ENCODE measurements around the gene AGPAT4. TPM values are rescaled to one million over a fixed set of nuclear protein-coding genes. Genes with fewer than 3 reads are reported as not detected.

Gene AGPAT4
- total RNA-seq, 2 experiments from 2014 or later, result 0.95 to 1.3 TPM

DNA sequence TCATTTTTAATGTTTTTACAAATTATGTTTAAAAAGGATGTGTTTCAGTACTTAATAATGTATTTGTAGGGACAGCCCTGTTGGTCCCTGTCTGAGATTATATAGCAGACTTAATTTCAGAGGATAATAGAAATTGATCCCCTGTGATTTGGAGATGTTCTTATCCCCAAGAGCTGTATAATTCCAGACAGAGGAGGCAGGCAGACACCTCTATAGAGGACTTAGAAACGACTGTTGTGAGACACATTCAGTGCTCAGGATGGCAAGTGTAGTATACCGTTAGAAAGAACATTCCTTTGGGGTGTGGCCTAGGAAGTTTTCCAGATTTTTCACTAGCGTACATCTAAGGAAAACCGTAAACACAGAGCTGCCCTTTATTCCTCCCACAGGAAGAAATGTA, 164.5 kb downstream of the AGPAT4 start:
- CTCF ChIA-PET (ENCODE audit: unreplicated experiment), result no interaction called here
- Histone ChIP-seq H4K20me1 (ENCODE audit: insufficient read depth, low read length) (no peaks in the 10 kb centered on the region), H3K36me3 (ENCODE audit: insufficient read depth, low read length) (peaks cover 78% of the 10 kb centered on the region), H2AFZ (ENCODE audit: low read length) (no peak overlapping the region), H3K4me2 (ENCODE audit: low read length) (no peak overlapping the region), H3K79me2 (ENCODE audit: insufficient read depth, low read depth, low read length) (no peaks in the 10 kb centered on the region), H3K9me2 (ENCODE audit: insufficient read depth, low read length) (no peaks in the 10 kb centered on the region), H3K9me3 (ENCODE audit: low read length) (no peaks in the 10 kb centered on the region), H3K4me1 (ENCODE audit: insufficient read depth, low read length, poor library complexity, severe bottlenecking) (no peaks in the 10 kb centered on the region), H3K4me3 (ENCODE audit: low read depth, low read length, poor library complexity, severe bottlenecking) (no peak overlapping the region), H3K27ac (ENCODE audit: low read depth, low read length, poor library complexity, severe bottlenecking) (no peak overlapping the region)
- TF ChIP-seq EZH2phosphoT487 (IDR thresholded peaks at IDR 0.05; ENCODE audit: borderline replicate concordance, low read depth, low read length), result no peak
- TF ChIP-seq, protein P1, sequence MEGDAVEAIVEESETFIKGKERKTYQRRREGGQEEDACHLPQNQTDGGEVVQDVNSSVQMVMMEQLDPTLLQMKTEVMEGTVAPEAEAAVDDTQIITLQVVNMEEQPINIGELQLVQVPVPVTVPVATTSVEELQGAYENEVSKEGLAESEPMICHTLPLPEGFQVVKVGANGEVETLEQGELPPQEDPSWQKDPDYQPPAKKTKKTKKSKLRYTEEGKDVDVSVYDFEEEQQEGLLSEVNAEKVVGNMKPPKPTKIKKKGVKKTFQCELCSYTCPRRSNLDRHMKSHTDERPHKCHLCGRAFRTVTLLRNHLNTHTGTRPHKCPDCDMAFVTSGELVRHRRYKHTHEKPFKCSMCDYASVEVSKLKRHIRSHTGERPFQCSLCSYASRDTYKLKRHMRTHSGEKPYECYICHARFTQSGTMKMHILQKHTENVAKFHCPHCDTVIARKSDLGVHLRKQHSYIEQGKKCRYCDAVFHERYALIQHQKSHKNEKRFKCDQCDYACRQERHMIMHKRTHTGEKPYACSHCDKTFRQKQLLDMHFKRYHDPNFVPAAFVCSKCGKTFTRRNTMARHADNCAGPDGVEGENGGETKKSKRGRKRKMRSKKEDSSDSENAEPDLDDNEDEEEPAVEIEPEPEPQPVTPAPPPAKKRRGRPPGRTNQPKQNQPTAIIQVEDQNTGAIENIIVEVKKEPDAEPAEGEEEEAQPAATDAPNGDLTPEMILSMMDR (conservative IDR thresholded peaks at IDR 0.05; ENCODE audit: low read length), result no peak
- intact Hi-C loops (cut with micrococcal nuclease; ENCODE audit: unreplicated experiment), result no loop called here
- POLR2A ChIA-PET, result no interaction called here
- DNase-seq (ENCODE audit: low spot score), result no peak
- no TSS peak for BruUV-seq (replicated peaks)

DNA sequence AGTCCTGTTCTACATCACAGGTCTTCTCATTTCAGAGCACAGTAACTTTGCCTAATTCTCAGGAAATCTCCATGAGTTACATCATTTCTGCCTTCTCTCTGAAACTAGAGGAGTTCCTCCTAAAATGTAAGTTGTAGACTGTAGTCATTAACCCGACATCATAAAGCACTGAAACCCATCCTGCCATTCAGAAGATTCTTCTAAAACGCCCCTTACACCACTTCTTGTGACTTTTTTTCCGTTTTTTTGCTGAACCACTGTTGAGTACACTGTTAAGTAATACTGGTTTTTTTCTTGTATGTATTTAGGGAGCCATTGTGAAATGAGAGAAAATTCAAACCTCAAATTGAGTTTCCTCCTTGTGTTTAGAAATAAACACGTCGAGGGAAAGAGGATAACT, 164.9 kb downstream of the AGPAT4 start:
- no peak for TF ChIP-seq EZH2phosphoT487 (IDR thresholded peaks at IDR 0.05; ENCODE audit: borderline replicate concordance, low read depth, low read length)
- TF ChIP-seq, protein P1 (conservative IDR thresholded peaks at IDR 0.05; ENCODE audit: low read length), result no peak
- no TSS peak for BruUV-seq (replicated peaks)
- CTCF ChIA-PET (ENCODE audit: unreplicated experiment), result no interaction called here
- H2AFZ ChIP-seq (ENCODE audit: low read length), result no peak overlapping the region
- peaks cover 74% of the 10 kb centered on the region for H3K36me3 ChIP-seq (ENCODE audit: insufficient read depth, low read length)
- no peaks in the 10 kb centered on the region for H3K4me1 ChIP-seq (ENCODE audit: insufficient read depth, low read length, poor library complexity, severe bottlenecking)
- POLR2A ChIA-PET, result no interaction called here
- H4K20me1 ChIP-seq (ENCODE audit: insufficient read depth, low read length), result no peaks in the 10 kb centered on the region
- H3K79me2 ChIP-seq (ENCODE audit: insufficient read depth, low read depth, low read length), result no peaks in the 10 kb centered on the region
- no peak for DNase-seq (ENCODE audit: low spot score)
- intact Hi-C loops (cut with micrococcal nuclease; ENCODE audit: unreplicated experiment), result no loop called here
- no peak overlapping the region for H3K4me3 ChIP-seq (ENCODE audit: low read depth, low read length, poor library complexity, severe bottlenecking)
- H3K4me2 ChIP-seq (ENCODE audit: low read length), result no peak overlapping the region
- no peak overlapping the region for H3K27ac ChIP-seq (ENCODE audit: low read depth, low read length, poor library complexity, severe bottlenecking)
- no peaks in the 10 kb centered on the region for H3K9me2 ChIP-seq (ENCODE audit: insufficient read depth, low read length)
- no peaks in the 10 kb centered on the region for H3K9me3 ChIP-seq (ENCODE audit: low read length)

DNA sequence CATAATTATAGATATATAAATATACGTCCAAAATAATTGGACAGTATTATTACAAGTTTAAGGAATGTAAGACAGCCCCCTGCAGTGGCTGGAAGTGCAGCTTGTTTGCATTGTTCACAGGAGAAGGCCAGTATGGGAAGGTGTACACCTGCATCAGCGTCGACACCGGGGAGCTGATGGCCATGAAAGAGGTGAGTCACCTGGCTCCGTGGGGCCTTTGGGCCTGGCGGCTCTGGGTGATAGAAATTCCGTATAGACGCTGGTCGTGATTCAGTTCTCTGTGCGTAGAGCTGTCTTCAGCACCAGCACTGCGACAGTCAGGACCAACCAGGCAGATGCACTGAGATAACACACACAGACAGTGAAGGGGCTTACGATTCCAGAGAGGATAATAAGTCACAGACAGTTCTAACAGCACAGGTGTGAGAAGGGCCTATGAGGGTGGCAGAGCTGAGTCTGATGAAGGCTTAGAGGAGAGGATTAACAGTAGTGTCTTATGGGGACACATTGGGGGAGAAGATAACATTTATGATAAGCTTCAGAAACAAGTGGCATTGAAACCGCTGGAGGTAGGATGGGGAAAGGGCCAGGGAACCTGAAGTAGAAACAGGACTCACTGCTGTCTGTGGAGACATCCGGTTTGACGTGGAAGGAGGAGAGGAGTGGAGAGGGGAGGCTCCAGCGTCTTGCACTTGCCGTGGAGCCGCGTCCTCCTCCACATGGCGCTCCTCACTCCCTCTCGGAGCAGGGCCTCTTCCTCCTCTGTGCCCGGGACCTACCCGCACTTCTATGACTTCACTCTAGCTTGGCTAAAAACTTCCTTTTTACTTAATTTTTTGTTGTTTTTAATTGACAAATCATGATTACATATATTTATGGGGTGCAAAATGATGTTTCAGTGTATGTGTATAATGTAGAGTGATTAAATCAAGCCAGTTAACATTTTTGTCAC, 165.8 kb downstream of the AGPAT4 start:
- Histone ChIP-seq H3K4me1 (ENCODE audit: insufficient read depth, low read length, poor library complexity, severe bottlenecking) (no peaks in the 10 kb centered on the region), H4K20me1 (ENCODE audit: insufficient read depth, low read length) (no peaks in the 10 kb centered on the region), H3K36me3 (ENCODE audit: insufficient read depth, low read length) (peaks cover 77% of the 10 kb centered on the region), H3K9me2 (ENCODE audit: insufficient read depth, low read length) (no peaks in the 10 kb centered on the region), H3K4me2 (ENCODE audit: low read length) (no peak overlapping the region), H3K79me2 (ENCODE audit: insufficient read depth, low read depth, low read length) (no peaks in the 10 kb centered on the region), H2AFZ (ENCODE audit: low read length) (no peak overlapping the region), H3K9me3 (ENCODE audit: low read length) (no peaks in the 10 kb centered on the region), H3K27ac (ENCODE audit: low read depth, low read length, poor library complexity, severe bottlenecking) (no peak overlapping the region), H3K4me3 (ENCODE audit: low read depth, low read length, poor library complexity, severe bottlenecking) (no peak overlapping the region)
- intact Hi-C loops (cut with micrococcal nuclease; ENCODE audit: unreplicated experiment), result no loop called here
- ChIA-PET CTCF (ENCODE audit: unreplicated experiment) (no interaction called here), POLR2A (no interaction called here)
- TF ChIP-seq, protein P1 (conservative IDR thresholded peaks at IDR 0.05; ENCODE audit: low read length), result no peak
- no peak for DNase-seq (ENCODE audit: low spot score)
- no TSS peak for BruUV-seq (replicated peaks)
